DMS 273 (cell line): ENCODE results near the gene ABHD14A.
"Not testable (repeated sequence)": the region's sequence is repeated elsewhere in the genome, so short reads cannot be mapped to it uniquely, and the experiment has no call there.

Source experiments
- DNase-seq: peaks from one replicate; lab custom pipeline; 2025; ENCODE audit not compliant: unreplicated experiment; lab: John Stamatoyannopoulos, UW

The ABHD14A gene

DNA sequence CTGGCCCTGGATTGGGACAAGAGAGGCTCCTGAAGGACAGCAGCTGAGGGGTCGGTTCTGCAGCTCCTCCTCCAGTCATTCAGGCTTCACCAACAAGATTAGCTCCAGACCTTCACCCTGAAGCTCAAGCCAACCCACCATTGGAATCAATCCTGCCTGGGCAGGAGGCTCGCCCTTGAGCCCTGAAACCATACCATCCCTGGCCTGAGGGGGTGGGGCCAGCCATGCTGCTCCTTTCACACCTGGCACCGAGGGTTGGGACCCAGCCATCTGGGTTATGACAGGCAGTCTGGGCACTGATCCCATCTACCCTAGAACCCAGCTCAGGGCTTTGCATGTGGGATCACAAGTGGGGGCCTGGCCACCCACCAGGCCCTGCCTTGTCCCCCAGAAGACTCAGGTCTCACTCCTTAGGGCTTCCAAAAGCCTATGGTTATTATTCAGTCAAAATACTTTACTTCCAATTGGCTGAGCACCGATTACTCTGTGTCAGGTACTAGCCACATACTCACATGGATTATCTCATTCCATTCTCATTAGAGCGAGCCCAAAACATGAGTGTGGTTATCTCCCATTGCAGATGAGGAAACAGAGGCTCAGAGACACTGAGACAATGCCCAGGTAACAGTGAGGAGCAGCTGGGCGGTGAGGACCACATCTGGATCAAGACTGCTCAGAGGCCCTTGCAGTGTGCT lies 4.1 kb upstream of the ABHD14A start:
- peak; percentile 71 for DNase-seq

DNA sequence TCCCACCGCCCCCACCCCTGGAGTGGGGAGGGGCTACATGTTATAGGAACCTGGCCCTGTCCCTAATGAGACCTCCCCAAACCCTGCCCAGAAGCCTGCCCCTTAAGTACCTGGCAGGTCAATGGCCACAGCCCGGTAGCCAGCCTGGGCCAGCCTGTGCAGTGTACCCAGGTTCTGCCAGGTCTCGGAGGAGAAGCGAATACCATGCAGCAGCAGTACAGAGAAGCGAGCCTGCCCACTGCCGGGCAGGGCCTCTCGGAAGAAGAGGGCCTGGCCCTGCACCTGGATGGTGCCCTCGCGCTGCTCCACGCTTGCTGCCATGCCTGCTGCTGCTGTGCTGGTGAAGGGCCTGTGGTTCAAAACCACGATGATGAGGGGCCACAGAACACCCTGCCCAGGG lies 3.5 kb upstream of the ABHD14A start:
- DNase-seq, result no peak

DNA sequence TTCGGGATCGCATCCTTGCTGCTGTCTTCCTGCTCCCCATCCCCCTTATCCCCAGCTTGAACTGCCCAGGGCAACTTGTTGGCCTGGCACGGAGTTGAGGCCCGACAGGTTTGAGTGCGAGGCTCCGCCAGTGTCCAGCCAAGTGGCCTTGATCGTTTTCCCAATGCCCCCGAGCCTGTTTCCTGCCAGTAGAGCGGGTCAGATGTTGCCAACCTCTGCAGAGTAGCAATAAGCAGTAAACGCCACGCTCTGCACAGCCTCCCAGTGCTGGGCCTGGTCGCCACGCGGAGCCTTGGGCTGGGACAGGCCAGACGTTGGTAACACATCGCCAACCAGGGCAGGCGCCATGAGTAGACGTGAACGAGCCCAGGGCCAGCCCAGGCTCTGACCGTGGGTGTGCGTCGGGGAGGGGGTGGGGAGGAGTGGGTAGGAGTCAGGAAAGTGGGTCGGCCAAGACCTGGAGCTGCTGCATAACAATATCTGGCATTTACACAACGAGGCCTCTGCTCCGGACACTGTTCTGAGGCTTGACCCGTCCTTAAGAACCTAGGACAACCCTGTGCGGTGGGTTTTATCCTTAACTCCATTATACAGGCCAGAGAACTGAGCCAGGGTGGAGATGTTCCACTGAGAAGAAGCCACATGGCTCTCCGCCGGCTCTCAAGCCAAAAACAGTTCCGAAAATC lies 444 bp upstream of the ABHD14A start:
- no peak for DNase-seq

DNA sequence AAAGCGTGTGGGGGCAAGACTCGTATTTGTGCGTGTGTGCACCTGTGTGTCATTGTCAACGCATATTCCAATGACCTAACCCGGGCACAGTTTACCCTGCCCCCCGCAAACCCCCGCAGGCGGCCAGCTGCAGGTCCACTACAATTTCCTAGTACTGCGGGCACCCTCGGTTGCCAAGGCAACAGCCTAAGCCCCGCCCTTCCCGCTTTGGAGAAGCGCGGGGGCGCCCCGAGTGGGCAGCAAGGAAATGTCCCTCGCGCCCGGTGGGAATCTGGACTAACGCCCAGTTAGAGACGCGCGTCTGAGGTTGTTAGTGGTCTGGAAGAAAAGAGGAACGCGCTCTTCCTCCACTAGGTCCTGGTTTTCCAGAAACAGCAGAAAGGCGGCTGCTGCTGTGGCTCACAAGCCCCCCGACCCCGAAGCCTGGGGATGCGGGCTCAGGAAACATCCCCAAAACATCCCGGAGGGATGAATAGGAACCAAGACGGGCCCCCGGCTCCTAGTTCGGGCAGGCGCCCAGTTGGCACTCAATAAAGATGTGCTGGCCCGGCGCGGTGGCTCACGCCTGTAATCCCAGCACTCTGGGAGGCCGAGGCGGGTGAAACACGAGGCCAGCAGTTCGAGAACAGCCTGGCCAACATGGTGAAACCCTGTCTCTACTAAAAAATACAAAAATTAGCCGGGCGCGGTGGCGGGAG lies 1.1 kb downstream of the ABHD14A start:
- peak; percentile 69 for DNase-seq

DNA sequence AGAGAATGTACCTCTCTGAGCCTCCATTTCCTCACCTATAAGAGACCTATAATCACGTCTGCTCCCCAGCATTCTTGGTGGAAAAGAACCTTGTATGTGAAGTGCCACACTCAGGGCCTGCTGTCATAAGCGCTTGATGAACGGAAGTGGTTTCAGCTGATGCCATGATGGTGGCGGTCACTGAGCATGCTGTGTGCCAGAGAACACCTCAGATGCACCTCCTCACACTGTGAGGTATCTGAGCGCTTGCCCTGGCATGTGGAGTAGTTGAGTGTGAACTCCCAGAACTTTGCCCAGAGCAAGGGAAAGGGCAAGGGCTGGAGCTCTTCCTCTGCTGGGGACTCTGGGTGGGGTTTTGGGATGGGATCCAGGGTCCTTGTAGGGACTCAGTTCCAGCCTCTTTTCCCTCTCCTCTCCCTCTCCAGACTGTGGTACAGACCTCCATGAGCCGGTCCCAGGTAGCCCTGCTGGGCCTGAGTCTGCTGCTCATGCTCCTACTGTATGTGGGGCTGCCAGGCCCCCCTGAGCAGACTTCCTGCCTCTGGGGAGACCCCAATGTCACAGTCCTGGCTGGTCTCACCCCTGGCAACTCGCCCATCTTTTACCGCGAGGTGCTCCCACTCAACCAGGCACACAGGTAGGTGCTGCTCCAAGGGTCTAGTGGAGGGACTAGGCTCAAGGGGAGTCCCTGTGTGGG lies 2.7 kb downstream of the ABHD14A start:
- no peak for DNase-seq

DNA sequence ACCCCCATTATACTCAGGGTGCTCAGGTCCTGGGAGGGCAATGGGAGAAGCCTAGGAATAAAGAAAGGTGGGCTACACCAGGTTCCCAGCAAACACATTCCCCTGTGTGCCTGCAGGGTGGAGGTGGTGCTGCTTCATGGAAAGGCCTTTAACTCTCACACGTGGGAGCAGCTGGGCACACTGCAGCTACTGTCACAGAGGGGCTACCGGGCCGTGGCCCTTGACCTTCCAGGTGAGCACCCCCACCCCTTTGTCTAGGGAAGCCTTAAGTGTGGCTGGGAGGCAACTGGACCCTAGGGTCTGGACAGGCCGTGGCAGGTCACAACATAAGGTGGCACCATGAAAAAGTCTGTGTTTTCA lies 3.3 kb downstream of the ABHD14A start:
- no peak for DNase-seq

DNA sequence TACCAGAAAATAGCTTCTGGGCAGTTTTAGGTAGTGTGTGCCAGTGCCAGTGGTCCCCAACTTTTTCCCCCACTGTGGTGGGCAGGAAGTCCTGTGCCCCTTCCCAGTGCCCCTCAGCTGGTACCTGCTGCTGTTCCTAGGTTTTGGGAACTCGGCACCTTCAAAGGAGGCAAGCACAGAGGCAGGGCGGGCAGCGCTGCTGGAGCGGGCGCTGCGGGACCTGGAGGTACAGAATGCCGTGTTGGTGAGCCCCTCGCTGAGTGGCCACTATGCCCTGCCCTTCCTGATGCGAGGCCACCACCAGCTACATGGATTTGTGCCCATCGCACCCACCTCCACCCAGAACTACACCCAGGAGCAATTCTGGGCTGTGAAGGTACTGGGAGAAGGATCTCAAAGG lies 5.4 kb downstream of the ABHD14A start:
- no peak for DNase-seq

DNA sequence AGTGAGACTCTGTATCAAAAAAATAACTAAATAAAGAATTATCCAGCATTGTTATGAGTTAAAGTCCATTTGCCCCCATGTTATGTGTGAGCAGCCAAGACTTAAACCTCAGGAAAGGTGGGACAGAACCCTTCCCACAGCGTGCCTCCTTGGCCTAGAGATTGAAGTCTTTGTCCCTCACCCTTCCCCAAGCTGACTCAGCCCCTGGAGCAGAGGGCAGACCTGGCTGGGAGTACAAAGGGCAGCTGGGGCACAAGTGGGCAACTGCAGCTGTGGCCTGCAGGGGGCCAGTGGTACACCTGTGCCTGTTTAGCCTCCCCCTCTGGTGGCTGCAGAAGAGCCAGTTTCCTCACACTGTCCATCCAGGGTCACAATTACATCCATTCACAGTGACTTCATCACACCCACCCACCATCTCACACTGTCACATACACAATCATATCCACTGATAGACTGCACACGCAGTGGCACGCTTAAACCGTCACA lies 7.5 kb downstream of the ABHD14A start:
- peak; percentile 68 for DNase-seq

DNA sequence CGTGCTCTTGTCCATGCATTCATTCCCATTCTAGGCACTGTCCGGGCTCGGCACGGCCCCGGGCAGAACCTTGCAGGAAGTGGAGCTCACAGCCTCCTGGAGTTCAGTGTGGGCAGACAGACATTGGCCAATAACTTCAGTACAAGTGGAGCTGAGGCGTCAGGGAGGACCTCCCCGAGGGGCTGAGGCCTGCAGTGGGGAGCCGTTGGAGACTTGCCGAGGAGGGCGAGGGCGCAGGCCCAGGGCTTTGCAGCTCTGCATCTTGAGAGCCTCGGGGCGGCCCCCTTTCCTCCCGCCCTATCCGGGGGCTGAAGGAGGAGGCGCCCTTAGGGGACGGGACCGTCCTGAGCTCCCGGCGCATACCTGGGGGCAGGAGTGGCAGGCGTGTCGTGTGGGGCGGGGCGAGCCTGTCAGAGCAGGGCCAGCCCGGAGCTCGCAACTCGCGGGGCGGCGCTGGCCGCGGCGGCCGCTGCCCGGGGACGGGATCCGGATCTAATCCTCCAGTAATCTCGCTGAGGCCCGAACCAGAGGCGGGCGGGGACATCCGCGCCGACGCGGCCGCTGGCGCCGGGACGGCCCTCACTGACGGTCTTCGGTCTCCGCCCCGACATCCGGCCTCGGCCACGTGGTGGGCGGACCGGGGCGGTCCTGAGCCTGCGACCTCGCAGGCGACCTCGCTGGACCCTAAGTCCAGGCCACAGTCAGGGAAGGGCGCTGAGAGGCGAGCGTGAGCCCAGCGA lies 8.1 kb downstream of the ABHD14A start, which contains the start of gene ACY1:
Gene ACY1, plus strand, starts transcription at position 698 of the 740 bp plus-strand sequence. CDS start 530 bp downstream, outside the sequence.
- peak; percentile 88 for DNase-seq

DNA sequence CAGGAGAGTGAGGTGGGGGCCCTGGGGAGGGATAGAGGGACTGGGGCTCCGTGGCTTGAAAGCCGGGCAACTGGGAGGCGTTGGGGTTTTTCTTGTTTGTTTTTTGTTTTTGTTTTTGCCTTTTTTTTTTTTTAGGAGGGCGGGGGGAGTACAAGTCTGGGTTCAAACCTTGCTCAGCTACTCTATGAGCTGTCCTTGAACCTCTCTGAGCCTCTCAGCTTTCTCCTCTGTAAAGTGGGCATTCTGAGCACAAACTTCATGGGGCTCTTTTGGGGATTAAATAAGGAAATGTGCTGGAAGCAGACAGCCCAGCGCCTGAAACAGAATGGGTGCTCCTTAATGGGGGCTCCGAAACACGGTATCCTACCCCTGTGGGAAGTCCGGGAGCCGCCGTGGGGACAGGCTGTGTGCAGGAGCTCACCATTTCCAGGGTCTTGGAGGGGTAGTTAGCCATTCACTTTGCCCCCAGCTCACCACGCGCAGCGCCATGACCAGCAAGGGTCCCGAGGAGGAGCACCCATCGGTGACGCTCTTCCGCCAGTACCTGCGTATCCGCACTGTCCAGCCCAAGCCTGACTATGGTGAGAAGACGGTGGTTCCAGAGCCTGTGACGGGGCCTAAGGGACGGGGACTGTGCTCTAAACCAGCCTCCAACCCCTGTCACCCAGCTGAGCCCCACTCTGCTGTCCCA lies 8.9 kb downstream of the ABHD14A start:
- no peak for DNase-seq

DNA sequence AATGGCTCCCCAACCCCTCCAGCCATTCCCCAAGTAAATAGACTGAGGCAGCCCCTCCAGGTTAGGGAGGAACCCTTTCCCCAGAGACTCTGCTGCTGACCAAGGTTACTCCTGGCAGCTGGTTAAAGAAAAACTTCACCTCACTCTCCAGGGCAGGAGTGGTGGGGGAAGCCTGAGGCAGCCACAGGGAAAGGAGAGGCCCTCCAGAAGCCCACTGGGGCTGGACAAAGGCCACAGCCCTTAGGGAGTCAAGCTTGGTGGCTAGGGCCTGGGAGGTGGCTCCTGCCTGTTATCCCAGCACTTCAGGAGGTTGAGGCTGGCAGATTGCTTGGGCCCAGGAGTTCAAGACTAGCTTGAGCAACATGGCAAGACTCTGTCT lies 9.4 kb downstream of the ABHD14A start:
- DNase-seq, result no peak

DNA sequence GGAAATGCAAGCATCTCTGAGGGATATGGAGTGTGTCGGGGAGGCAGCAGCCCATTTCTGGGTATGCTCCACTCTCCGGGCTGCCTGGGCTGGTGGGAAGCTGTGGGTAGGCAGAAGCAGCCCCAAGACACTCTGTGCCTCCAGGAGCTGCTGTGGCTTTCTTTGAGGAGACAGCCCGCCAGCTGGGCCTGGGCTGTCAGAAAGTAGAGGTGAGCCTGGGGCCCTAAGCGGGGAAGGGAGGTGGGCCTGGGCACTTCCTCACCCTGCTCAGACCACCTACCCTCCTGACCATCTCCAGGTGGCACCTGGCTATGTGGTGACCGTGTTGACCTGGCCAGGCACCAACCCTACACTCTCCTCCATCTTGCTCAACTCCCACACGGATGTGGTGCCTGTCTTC lies 10.2 kb downstream of the ABHD14A start:
- no peak for DNase-seq

DNA sequence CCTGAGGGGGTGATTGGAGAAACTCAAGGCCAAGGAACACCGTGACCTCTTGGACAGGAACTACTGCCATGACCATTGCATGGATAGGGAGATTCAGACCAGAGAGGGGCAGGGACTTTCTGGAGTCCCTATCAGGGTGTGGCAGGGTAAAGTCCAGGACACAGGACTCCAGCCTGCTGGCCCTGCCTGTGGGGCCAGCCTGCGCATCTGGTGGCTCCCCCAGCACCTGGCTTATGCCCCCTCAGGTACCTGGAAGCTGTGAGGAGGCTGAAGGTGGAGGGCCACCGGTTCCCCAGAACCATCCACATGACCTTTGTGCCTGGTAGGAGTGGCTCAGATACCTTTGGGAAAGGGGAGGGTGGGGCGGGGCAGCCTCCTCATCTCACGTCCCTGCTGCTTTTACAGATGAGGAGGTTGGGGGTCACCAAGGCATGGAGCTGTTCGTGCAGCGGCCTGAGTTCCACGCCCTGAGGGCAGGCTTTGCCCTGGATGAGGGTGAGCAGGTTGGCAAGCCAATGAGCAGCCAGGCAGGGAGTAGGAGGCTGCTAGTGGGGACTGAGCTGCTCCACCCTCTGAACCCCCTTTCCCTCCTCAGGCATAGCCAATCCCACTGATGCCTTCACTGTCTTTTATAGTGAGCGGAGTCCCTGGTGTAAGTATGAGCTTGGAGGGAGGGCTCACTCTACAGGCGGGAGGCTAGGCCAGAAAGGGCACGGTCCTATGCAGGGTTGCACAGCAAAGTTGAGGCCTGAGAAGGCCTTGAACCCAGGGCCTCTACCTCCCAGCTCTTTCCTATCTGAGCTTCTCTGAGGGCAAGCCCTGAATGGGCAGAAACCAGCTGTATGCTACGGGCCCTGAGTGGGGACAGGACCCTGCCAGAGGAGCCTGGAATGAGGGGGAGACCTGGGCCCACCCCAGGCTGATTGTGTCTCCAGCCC lies 11.4 kb downstream of the ABHD14A start:
- no peak for DNase-seq

DNA sequence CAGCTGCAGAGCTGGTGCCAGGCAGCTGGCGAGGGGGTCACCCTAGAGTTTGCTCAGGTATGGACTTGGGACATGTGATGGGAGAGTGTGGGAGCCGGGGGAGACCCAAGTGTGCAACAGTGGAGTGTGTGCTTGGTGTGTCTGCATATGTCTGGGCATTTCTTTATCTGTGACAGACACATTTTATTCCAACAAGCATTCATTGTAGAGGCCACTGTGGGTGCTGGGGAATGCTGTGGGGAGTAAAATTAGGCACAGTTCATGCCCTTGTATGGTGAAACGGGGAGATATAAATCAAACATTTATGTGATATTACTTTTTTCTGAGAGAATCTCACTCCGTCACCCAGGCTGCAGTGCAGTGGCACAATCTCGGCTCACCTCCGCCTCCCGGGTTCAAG lies 12.7 kb downstream of the ABHD14A start:
- DNase-seq, result no peak

DNA sequence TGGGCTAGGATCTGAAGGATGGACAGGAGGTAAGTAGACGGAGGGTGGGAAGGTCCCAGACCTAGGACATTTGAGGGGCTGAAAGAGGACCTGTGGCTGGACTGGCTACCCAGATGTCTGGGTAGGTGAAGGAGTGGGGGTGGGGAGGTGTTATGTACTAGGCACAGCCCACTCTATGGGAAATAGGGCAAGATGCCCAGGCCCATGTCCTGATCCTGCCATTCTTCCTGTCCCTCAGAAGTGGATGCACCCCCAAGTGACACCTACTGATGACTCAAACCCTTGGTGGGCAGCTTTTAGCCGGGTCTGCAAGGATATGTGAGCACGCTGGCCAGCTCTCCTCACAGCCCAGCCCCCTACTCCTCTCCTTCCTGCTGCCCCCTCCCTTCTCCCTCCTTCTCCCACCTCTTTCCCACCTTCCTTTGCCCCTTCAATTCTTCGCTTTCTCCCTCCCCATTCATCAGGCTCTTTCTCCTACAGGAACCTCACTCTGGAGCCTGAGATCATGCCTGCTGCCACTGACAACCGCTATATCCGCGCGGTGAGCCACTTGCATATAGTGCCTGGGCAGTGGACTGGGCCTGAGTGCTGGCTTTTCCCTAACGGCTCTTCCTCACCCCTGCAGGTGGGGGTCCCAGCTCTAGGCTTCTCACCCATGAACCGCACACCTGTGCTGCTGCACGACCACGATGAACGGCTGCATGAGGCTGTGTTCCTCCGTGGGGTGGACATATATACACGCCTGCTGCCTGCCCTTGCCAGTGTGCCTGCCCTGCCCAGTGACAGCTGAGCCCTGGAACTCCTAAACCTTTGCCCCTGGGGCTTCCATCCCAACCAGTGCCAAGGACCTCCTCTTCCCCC lies 13.7 kb downstream of the ABHD14A start:
- peak; percentile 36 for DNase-seq

DNA sequence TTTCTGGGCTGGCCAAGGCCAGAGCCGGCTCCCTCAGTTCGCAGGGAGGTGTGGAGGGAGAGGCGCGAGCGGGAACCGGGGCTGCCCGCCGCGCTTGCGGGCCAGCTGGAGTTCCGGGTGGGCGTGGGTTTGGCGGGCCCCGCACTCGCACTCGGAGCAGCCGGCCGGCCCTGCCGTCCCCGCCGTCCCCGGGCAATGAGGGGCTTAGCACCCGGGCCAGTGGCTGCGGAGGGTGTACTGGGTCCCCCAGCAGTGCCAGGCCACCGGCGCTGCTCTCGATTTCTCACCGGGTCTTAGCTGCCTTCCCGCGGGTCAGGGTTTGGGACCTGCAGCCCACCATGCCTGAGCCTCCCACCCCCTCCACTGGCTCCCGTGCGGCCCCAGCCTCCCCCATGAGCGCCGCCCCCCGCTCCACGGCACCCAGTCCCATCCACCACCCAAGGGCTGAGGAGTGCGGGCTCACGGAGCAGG lies 15.7 kb downstream of the ABHD14A start:
- DNase-seq, result not testable (repeated sequence)

DNA sequence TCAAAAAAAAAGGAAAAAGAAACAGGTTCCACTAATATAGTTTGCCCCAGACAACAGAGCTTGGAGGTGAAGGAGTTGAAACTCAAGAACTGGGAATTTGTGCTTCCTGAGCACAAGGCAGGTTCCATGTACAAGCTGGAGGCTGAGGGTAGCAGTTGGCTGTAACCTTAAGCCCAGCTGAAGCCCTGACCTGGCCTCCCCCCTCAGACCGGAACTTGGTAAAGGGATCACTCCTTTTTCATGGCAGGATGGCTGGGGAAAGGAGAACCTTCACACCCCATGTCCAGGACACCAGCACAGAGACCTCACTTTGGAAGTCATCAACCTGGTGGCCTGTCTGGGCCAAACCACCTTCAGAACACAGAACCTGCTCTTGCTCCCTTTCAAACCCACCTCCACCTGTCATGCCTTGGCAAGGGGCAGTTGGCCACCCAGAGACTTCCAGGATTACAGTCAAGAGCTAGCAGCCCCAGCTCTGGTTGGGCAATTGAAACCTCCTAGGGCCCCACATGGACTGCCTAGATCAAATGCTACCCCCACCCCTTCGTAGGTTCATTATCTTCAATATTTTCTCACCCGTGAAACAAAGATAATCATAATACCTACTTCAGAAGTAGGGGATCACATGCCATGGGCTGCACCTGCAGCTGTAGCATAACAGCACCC lies 17.3 kb downstream of the ABHD14A start:
- DNase-seq, result peak; percentile 59
